ENCODE data around the gene RPUSD1.
A peak's percentile ranks its signal among the peaks of the same experiment; 100 is the strongest.
"Not testable (repeated sequence)": the region's sequence is repeated elsewhere in the genome, so short reads cannot be mapped to it uniquely, and the experiment has no call there.

The RPUSD1 gene

GRCh38 chr16:764184-764750 lies 23.9 kb downstream of the RPUSD1 start:
- DNase-seq, result no peak

GRCh38 chr16:763369-764183 lies 24.6 kb downstream of the RPUSD1 start:
- no peak for DNase-seq

GRCh38 chr16:762595-763268 lies 25.4 kb downstream of the RPUSD1 start:
- DNase-seq, result no peak

GRCh38 chr16:761625-762513 lies 26.3 kb downstream of the RPUSD1 start:
- DNase-seq, result no peak

- DNase-seq, result peak; percentile 20
Measured at GRCh38 chr16:760545-761343, 27.4 kb downstream of the RPUSD1 start, which contains the start of gene MSLN. TSS of gene MSLN (plus strand) at chr16:760734. CDS start at chr16:762681, 1,947 bp downstream.

- DNase-seq, result no peak
Measured at GRCh38 chr16:760065-760464, 28.1 kb downstream of the RPUSD1 start.

DNA sequence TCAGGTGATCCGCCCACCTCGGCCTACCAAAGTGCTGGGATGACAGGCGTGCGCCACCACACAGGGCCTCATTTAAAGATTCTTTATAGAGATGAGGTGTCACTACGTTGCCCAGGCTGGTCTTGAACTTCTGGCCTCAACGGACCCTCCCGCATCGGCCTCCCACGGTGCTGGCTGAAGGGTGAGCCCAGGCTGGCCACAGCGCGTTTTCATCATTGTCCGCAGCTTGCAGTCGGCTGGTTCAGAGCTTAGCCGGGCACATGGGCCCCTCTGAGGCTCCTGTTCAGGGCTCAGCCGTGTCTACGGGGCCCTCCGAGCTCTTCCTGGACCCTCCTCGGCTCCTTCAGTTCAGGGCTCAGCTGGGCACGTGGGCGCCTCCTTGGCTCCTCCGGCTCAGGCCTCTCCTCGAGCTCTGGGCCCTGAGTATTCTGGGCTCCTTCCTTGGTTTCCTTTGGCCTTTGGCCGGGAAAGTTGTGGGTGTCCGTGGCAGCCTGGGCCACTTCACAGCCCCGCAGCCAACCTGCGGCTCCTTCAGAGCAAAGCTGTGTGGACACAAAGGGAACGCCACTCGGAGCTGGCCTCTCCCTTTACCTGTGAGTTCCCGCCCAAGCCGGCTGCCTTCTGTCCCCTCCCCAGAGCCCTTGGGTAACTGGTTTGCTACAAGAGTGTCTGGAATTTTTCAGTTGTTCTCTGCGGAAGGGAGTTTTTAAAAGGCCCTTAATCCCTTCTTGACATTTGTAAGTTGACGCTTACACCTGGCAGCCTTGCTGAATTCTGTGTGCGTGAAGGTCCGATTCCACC lies 28.9 kb downstream of the RPUSD1 start:
- DNase-seq, result no peak

DNA sequence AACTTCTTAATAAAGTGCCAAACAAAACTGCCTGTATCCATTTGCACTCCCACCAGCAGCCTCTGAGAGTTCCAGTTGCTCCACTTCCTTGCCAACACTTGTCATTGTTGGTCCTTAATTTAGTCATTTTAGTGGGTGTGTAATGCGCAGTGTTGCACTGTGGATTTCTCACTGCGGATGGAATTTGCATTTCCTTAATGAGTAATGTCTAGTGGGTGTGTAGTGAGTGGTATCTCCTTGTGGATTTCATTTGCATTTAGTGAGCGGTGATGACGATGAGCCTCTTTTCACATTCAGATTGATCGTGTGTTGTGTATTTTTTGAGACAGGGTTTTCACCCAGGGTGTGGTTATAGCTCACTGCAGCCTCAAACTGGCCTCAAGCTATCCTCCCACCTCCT lies 31.8 kb downstream of the RPUSD1 start:
- DNase-seq, result no peak

DNA sequence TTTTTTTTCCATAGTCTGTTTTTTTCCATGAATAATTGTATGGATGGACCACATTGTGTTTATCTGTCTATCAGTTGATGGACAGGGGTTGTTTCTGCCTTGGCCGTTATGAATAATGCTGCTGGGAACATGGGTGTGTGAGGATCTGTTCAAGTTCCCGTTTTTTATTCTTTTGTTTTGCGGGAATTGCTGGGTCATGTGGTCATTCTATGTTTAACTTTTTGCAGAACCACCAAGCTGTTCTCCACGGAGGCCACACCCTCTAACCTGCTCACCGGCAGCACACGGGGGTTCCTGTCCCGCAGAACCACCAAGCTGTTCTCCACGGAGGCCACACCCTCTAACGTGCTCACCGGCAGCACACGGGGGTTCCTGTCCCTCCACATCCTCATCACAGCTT lies 33.5 kb downstream of the RPUSD1 start:
- peak; percentile 84 for DNase-seq

- not testable (repeated sequence) for DNase-seq
Measured at GRCh38 chr16:754121-754607, 34.0 kb downstream of the RPUSD1 start.

DNA sequence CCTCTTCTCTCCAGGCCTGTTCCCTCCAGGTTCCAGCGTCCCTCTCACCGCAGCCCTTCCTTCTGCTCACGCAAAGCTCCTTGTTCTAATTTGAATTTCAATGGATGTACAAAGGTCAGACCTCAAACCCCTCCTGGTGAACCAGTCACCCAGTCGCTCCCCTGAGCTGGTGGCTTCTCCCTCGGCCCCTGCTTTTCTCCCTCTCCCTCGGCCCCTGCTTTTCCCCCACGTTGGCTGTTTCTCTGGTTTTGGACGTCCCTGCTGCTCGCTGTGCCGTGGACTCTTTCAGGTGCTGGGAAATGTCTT lies 36.2 kb downstream of the RPUSD1 start:
- DNase-seq, result no peak

DNA sequence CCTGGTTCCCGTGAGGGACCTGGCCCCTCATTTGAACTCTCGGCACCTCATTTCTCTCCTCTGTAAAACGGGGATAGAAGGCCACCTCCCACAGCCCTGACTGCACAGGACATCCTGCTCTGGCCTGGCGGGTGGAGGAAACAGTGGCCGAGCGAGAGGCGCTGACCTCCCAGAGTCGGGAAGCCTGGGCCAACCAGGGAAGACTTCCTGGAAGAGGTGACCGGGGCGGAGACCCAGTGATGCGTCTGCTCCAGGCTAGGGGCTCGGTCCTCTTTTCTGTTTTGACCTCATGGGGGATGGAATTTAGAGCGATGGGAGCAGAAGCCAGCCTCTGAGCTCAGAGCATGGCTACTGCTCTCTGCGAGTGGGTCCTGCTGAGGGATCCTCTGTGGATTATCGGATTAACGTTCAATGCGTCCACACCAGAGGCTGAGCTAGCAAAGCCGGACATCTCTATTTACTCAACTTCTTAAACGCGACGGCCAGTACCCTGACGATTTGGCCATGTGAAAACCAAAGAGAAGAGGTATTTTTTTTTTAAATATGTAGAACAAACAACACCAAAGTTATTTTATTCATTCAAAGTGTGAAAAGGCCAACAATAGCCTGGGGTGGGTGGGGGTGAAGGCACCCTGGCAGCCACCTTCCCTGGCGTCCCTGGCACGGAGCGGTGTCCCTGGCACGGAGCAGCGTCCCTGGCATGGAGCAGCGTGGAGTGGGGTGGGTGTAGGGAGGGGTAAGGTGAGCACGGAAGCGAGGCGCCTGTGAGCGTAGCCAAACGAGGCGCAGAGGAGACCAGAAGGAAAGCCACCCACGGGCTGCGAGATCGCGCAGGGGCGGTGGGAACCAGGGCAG lies 36.8 kb downstream of the RPUSD1 start:
- DNase-seq, result no peak

- no peak for DNase-seq
Measured at GRCh38 chr16:750485-750884, 37.7 kb downstream of the RPUSD1 start.

- DNase-seq, result no peak
Measured at GRCh38 chr16:749010-749409, 39.2 kb downstream of the RPUSD1 start.

DNA sequence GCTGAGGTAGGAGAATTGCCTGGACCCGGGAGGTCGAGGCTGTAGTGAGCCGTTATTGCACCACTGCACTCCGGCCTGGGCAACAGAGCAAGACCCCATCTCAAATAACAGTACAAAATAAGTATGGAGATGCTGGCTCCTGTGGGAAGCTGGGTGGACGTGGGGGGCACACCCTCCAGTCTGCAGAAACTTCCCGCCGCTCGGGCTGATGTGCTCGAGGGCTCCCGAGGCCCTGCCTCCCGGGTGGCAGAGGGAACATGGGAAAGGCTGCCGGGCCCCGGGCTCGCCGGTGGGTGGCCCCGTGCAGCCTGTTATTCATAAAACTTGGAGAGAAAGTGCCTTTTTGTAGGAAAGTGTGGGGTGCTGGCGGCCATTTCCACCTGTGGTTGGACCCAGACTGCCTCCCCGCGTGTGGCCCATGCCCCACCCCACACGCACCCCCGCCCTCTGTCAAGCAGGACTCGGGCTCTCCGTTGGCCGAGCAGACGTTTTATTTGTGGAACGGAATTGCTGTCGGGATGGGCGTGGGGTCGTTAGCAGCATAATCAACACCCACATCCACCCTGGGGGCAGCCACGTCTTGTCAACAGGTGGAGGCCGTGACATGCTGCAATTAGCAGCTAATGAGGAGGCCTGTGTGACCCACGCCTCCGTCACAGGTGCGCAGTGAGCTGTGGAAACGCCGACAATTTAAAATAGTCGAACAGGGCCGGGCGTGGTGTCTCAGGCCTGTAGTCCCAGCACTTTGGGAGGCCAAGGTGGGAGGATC lies 40.0 kb downstream of the RPUSD1 start:
- DNase-seq, result no peak

GRCh38 chr16:746637-747036 lies 41.5 kb downstream of the RPUSD1 start:
- no peak for DNase-seq

DNA sequence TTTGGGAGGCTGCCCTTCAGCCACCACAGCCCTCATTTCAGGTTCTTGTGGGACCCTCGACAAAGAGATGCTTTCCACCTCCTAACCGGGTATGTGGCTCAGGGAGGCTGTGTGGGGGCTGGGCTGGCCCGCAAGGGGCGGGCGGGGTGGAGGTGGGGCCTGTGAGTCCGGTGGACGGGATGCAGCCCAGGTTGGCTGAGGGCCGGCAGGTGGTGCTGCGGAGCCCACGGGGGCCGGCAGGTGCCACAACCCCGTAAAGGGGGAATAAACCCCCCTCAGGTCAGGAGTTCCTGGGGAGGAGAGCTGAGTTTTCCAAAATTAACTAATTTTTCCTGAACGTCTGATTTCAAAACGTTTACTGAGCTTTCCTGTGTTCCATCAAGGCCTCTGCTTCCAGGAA lies 42.4 kb downstream of the RPUSD1 start:
- DNase-seq, result no peak

DNA sequence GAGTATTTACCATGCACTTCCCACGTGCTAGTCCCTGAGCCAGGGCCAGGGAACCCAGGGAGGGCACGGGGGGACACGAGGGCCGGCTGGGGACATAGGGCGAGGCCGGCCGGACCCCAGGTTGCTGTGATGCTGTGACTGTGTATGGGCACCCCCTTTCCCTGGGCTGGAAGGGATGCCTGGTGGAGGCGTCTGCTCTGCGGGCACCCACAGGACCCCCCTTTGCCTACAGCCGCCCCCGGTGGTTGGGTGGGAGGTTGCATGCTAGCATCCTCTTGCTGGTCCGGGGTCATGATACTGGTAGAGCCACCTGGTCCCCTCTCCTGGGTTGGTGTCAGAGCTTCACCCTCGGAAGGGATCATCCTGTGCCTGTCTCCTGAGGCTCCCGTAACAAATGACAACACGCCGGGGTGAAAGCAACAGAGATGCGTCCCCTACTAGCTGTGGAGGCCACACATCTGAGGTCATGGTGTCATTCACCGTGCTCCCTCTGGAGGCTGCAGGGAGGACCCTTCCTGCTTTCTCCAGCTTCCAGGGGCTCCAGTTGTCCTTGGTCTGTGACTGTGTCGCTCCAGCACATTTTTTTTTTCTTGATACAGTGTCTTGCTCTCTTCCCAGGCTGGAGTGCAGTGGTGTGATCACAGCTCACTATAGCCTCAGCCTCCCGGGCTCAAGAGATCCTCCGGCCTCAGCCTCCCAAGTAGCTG lies 44.2 kb downstream of the RPUSD1 start:
- no peak for DNase-seq

DNA sequence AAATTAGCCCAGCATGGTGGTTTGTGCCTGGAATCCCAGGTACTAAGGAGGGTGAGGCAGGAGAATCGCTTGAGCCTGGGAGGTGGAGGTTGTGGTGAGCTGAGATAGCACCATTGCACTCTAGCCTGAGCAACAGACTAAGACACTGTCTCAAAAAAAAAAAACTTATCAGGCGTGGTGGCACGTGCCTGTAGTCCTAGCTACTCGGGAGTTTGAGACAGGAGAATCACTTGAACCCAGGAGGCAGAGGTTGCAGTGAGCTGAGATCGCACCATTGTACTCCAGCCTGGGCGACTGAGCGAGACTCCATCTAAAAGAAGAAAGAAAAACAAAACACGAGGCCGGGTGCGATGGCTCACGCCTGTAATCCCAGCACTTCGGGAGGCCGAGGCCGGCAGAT lies 45.3 kb downstream of the RPUSD1 start:
- not testable (repeated sequence) for DNase-seq

All from MV-4-11 (cell line).